WTC11 (cell line): ENCODE measurements around the gene CCDC92. TPM values are rescaled to one million over a fixed set of nuclear protein-coding genes. Genes with fewer than 3 reads are reported as not detected.

Source experiments
- ATAC-seq: fragments of 200-7000 bp; cut with Tn5 transposase; 2 replicates; pipeline ENCODE4 v1.10.0; 2021; ENCODE audit warnings: mild to moderate bottlenecking, moderate library complexity
- CTCF ChIA-PET: fragments of 300-600 bp; sonication (Branson Sonifier 250); formaldehyde crosslinking; loops from one replicate; lab custom pipeline; 2021; ENCODE audit warnings: antibody characterized with exemption; lab: Charles Lee
- POLR2A ChIA-PET: fragments of 350-600 bp; sonication (Branson Sonifier 250); formaldehyde crosslinking; loops from one replicate; lab custom pipeline; 2021; ENCODE audit warnings: antibody characterized with exemption; lab: Charles Lee
- DNase-seq: peaks from one replicate; pipeline ENCODE4 v3.0.0; 2021; ENCODE audit warnings: low spot score
- H3K27ac Mint-ChIP-seq: 2 replicates; pipeline ENCODE4 v1.8.0; 2021; ENCODE audit warnings: mixed read lengths
- H3K27me3 Mint-ChIP-seq: 2 replicates; pipeline ENCODE4 v1.8.0; 2021; ENCODE audit warnings: low read depth, mild to moderate bottlenecking, moderate library complexity, mixed read lengths
- H3K36me3 Mint-ChIP-seq: 2 replicates; pipeline ENCODE4 v1.8.0; 2021; ENCODE audit warnings: mixed read lengths
- H3K4me1 Mint-ChIP-seq: 2 replicates; pipeline ENCODE4 v1.8.0; 2022; ENCODE audit warnings: mixed read lengths
- H3K4me3 Mint-ChIP-seq: 2 replicates; pipeline ENCODE4 v1.8.0; 2021; ENCODE audit warnings: mild to moderate bottlenecking, moderate library complexity, mixed read lengths
- H3K9me3 Mint-ChIP-seq: 2 replicates; pipeline ENCODE4 v1.8.0; 2021; ENCODE audit warnings: mixed read lengths
- ELF4 ChIP-seq: sonication (generic); formaldehyde crosslinking; IDR thresholded peaks from 2 replicates; pipeline ENCODE4 v1.8.1; 2022; ENCODE audit warnings: low read depth, mild to moderate bottlenecking, moderate library complexity, missing genetic modification reagents
- EMX1 ChIP-seq: fragments of 250-450 bp; sonication (Bioruptor Pico); IDR thresholded peaks from 2 replicates; pipeline ENCODE4 v1.8.0; 2021; ENCODE audit warnings: mild to moderate bottlenecking
- FOXP1 ChIP-seq: sonication (generic); formaldehyde crosslinking; IDR thresholded peaks from 2 replicates; pipeline ENCODE4 v1.8.0; 2022; ENCODE audit warnings: missing genetic modification reagents, mild to moderate bottlenecking, moderate library complexity, borderline replicate concordance
- GABPB1 ChIP-seq: sonication (generic); formaldehyde crosslinking; IDR thresholded peaks from 2 replicates; pipeline ENCODE4 v1.8.1; 2023; ENCODE audit warnings: mild to moderate bottlenecking, missing genetic modification reagents
- GRHL2 ChIP-seq: fragments of 250-450 bp; sonication (Bioruptor Pico); IDR thresholded peaks from 2 replicates; pipeline ENCODE4 v1.8.0; 2022; ENCODE audit warnings: mild to moderate bottlenecking, moderate library complexity; ENCODE audit not compliant: insufficient replicate concordance, severe bottlenecking
- MYBL2 ChIP-seq: sonication (generic); formaldehyde crosslinking; IDR thresholded peaks from 2 replicates; pipeline ENCODE4 v1.8.1; 2023; ENCODE audit warnings: mild to moderate bottlenecking, moderate library complexity, missing genetic modification reagents
- TCF7 ChIP-seq: sonication (generic); formaldehyde crosslinking; IDR thresholded peaks from 2 replicates; pipeline ENCODE4 v1.8.0; 2022; ENCODE audit warnings: mild to moderate bottlenecking, low read depth, missing genetic modification reagents, moderate library complexity
- total RNA-seq: library from RNA; stranded (reverse); gene quantifications from 3 replicates; pipeline ENCODE4 v1.2.3, GENCODE V29; 2021
- TF ChIP-seq, protein P1 (sequence below): sonication (generic); formaldehyde crosslinking; IDR thresholded peaks from 2 replicates; pipeline ENCODE4 v1.8.0; 2022; ENCODE audit warnings: mild to moderate bottlenecking, missing genetic modification reagents
- TF ChIP-seq, protein P2 (sequence below): fragments of 250-450 bp; sonication (Bioruptor Pico); IDR thresholded peaks from 2 replicates; pipeline ENCODE4 v1.8.0; 2021; ENCODE audit warnings: mild to moderate bottlenecking
- TF ChIP-seq, protein P3 (sequence below): sonication (generic); formaldehyde crosslinking; IDR thresholded peaks from 2 replicates; pipeline ENCODE4 v1.8.1; 2022; ENCODE audit warnings: low read depth, missing genetic modification reagents, borderline replicate concordance
- TF ChIP-seq, protein P4 (sequence below): sonication (generic); formaldehyde crosslinking; IDR thresholded peaks from 2 replicates; pipeline ENCODE4 v1.8.1; 2022; ENCODE audit warnings: mild to moderate bottlenecking, missing genetic modification reagents, moderate library complexity, borderline replicate concordance
- TF ChIP-seq, protein P5 (sequence below): sonication (generic); formaldehyde crosslinking; IDR thresholded peaks from 2 replicates; pipeline ENCODE4 v1.8.0; 2022; ENCODE audit warnings: mild to moderate bottlenecking, missing genetic modification reagents
- TF ChIP-seq, protein P6 (sequence below): fragments of 250-450 bp; sonication (Bioruptor Pico); IDR thresholded peaks from 2 replicates; pipeline ENCODE4 v1.9.0; 2021; ENCODE audit warnings: moderate library complexity, mild to moderate bottlenecking, inconsistent platforms, borderline replicate concordance
- TF ChIP-seq, protein P7 (sequence below): sonication (generic); formaldehyde crosslinking; IDR thresholded peaks from 2 replicates; pipeline ENCODE4 v1.8.0; 2023; ENCODE audit warnings: mild to moderate bottlenecking, missing genetic modification reagents
- TF ChIP-seq, protein P8 (sequence below): sonication (generic); formaldehyde crosslinking; IDR thresholded peaks from 2 replicates; pipeline ENCODE4 v1.8.1; 2023; ENCODE audit warnings: mild to moderate bottlenecking, missing genetic modification reagents

Gene CCDC92
- total RNA-seq, 1 experiment from 2014 or later: 2.7 TPM

DNA sequence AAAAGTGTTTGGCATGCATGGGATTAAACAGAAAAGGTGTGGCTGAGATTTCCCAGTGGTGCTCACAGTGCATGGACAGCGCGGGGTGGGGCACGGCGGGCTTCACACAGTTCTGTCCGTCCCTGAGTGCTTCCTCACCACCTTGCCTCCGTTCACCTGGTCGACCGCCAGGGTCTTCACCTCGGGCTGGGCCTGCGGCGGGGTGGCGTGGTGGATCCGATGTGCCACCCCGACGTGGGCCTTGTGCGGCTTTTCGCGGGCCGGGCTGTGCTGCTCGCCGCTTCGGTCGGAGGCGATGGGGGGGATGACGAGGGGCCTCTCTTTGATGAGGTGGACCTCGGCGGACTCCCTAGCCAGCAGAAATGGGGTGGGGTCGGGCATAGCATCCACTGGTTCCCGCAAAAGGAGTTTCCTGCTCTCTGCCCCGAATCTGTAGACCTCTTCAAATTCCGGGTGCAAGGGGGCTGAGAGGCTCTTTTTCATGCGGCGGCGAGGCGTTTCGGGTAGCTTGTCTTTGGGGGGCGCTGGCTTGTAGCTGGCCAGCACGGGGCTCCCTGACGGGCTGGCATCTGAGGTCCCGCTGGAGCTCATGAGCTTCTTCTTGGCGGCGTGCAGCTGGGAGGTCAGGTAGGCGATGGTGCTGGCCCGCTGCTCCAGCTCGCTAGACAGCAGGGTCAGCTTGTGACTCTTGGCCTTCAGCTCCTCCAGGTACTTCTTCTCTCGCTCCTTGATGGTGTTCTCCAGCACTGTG lies 35.5 kb downstream of the CCDC92 start (continued):
- TF ChIP-seq, protein P1, sequence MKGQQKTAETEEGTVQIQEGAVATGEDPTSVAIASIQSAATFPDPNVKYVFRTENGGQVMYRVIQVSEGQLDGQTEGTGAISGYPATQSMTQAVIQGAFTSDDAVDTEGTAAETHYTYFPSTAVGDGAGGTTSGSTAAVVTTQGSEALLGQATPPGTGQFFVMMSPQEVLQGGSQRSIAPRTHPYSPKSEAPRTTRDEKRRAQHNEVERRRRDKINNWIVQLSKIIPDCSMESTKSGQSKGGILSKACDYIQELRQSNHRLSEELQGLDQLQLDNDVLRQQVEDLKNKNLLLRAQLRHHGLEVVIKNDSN (CRISPR knock-in tag): no peak
- no peak for TF ChIP-seq ELF4 (CRISPR knock-in tag)

DNA sequence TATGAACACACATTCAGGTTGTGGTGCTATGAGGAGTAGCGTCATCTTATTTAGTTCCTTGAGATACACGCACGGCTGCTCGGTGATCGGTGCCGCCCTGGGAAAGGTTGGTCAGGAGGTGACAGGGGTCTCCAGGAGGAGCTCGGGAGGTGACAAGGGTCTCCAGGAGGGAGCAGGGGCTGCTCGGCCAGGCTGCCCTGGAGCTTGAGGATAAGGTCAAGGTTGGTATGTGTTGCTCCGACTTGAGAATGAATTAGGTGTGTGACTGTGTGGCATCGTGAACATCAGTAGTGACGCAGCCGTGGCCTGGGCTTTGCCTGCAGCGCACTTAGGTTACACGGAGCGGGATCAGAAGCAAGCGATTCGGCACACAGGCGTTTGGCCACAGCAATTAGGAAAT lies 36.2 kb downstream of the CCDC92 start:
- ChIA-PET POLR2A (no interaction called here), CTCF (interaction anchor here (1.6 kb wide), 1 partner anchor 10 kb away, joined by 5 read pairs; no protein-coding TSS in a partner anchor)
- Mint-ChIP-seq H3K9me3 (peaks cover 1% of the 10 kb centered on the region; the same call in 1 of the 2 replicates), H3K4me3 (no peak overlapping the region), H3K27ac (no peak overlapping the region), H3K27me3 (peaks cover 3% of the 10 kb centered on the region), H3K4me1 (no peaks in the 10 kb centered on the region), H3K36me3 (no peaks in the 10 kb centered on the region)
- DNase-seq: no peak
- TF ChIP-seq, protein P2, sequence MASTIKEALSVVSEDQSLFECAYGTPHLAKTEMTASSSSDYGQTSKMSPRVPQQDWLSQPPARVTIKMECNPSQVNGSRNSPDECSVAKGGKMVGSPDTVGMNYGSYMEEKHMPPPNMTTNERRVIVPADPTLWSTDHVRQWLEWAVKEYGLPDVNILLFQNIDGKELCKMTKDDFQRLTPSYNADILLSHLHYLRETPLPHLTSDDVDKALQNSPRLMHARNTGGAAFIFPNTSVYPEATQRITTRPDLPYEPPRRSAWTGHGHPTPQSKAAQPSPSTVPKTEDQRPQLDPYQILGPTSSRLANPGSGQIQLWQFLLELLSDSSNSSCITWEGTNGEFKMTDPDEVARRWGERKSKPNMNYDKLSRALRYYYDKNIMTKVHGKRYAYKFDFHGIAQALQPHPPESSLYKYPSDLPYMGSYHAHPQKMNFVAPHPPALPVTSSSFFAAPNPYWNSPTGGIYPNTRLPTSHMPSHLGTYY (CRISPR knock-in tag): no peak
- TF ChIP-seq, protein P3, sequence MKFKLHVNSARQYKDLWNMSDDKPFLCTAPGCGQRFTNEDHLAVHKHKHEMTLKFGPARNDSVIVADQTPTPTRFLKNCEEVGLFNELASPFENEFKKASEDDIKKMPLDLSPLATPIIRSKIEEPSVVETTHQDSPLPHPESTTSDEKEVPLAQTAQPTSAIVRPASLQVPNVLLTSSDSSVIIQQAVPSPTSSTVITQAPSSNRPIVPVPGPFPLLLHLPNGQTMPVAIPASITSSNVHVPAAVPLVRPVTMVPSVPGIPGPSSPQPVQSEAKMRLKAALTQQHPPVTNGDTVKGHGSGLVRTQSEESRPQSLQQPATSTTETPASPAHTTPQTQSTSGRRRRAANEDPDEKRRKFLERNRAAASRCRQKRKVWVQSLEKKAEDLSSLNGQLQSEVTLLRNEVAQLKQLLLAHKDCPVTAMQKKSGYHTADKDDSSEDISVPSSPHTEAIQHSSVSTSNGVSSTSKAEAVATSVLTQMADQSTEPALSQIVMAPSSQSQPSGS (CRISPR knock-in tag): no peak
- TF ChIP-seq MYBL2 (CRISPR knock-in tag) (no peak), GRHL2 (no peak), TCF7 (CRISPR knock-in tag) (no peak), GABPB1 (CRISPR knock-in tag) (no peak), FOXP1 (CRISPR knock-in tag) (no peak), EMX1 (CRISPR knock-in tag) (no peak)
- TF ChIP-seq, protein P4, sequence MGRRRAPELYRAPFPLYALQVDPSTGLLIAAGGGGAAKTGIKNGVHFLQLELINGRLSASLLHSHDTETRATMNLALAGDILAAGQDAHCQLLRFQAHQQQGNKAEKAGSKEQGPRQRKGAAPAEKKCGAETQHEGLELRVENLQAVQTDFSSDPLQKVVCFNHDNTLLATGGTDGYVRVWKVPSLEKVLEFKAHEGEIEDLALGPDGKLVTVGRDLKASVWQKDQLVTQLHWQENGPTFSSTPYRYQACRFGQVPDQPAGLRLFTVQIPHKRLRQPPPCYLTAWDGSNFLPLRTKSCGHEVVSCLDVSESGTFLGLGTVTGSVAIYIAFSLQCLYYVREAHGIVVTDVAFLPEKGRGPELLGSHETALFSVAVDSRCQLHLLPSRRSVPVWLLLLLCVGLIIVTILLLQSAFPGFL (CRISPR knock-in tag): no peak
- TF ChIP-seq, protein P5, sequence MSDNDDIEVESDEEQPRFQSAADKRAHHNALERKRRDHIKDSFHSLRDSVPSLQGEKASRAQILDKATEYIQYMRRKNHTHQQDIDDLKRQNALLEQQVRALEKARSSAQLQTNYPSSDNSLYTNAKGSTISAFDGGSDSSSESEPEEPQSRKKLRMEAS: no peak
- TF ChIP-seq, protein P6, sequence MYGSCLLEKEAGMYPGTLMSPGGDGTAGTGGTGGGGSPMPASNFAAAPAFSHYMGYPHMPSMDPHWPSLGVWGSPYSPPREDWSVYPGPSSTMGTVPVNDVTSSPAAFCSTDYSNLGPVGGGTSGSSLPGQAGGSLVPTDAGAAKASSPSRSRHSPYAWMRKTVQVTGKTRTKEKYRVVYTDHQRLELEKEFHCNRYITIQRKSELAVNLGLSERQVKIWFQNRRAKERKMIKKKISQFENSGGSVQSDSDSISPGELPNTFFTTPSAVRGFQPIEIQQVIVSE (CRISPR knock-in tag): no peak
- TF ChIP-seq, protein P7, sequence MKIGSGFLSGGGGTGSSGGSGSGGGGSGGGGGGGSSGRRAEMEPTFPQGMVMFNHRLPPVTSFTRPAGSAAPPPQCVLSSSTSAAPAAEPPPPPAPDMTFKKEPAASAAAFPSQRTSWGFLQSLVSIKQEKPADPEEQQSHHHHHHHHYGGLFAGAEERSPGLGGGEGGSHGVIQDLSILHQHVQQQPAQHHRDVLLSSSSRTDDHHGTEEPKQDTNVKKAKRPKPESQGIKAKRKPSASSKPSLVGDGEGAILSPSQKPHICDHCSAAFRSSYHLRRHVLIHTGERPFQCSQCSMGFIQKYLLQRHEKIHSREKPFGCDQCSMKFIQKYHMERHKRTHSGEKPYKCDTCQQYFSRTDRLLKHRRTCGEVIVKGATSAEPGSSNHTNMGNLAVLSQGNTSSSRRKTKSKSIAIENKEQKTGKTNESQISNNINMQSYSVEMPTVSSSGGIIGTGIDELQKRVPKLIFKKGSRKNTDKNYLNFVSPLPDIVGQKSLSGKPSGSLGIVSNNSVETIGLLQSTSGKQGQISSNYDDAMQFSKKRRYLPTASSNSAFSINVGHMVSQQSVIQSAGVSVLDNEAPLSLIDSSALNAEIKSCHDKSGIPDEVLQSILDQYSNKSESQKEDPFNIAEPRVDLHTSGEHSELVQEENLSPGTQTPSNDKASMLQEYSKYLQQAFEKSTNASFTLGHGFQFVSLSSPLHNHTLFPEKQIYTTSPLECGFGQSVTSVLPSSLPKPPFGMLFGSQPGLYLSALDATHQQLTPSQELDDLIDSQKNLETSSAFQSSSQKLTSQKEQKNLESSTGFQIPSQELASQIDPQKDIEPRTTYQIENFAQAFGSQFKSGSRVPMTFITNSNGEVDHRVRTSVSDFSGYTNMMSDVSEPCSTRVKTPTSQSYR (CRISPR knock-in tag): no peak
- TF ChIP-seq, protein P8, sequence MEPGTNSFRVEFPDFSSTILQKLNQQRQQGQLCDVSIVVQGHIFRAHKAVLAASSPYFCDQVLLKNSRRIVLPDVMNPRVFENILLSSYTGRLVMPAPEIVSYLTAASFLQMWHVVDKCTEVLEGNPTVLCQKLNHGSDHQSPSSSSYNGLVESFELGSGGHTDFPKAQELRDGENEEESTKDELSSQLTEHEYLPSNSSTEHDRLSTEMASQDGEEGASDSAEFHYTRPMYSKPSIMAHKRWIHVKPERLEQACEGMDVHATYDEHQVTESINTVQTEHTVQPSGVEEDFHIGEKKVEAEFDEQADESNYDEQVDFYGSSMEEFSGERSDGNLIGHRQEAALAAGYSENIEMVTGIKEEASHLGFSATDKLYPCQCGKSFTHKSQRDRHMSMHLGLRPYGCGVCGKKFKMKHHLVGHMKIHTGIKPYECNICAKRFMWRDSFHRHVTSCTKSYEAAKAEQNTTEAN: no peak
- ATAC-seq: no peak
